K562 (cell line): Measurements from ENCODE around the gene SLC27A4. TPM values are rescaled to one million over a fixed set of nuclear protein-coding genes. Genes with fewer than 3 reads are reported as not detected.

Experiments used
- ARID3B ChIP-seq: fragments of 250-450 bp; sonication (Bioruptor Pico); IDR thresholded peaks from 2 replicates; pipeline ENCODE4 v1.4.0; 2020; ENCODE audit warnings: borderline replicate concordance
- DIDO1 ChIP-seq: fragments of 450-650 bp; IDR thresholded peaks from 2 replicates; pipeline ENCODE4 v1.6.1; 2016; ENCODE audit warnings: low read depth, missing biosample characterization, missing genetic modification characterization
- E2F1 ChIP-seq: sonication (generic); formaldehyde crosslinking; IDR thresholded peaks from 2 replicates; pipeline ENCODE4 v1.8.1; 2023; ENCODE audit warnings: mild to moderate bottlenecking, missing genetic modification reagents, moderate library complexity
- FOXK2 ChIP-seq, 2 experiments: fragments of 450-650 bp; IDR thresholded peaks in 1 of 2; conservative IDR thresholded peaks in 1 of 2; 2 replicates each; pipeline ENCODE4 v1.6.1; 2016; ENCODE audit warnings: low read depth in 2 of 2, mild to moderate bottlenecking in 1 of 2
- HINFP ChIP-seq: fragments of 450-650 bp; conservative IDR thresholded peaks from 2 replicates; pipeline ENCODE4 v1.6.1; 2016; ENCODE audit warnings: missing genetic modification characterization, low read depth, mild to moderate bottlenecking, control low read depth, missing compliant biosample characterization
- PATZ1 ChIP-seq: fragments of 250-450 bp; sonication (Bioruptor Pico); IDR thresholded peaks from 2 replicates; pipeline ENCODE4 v1.5.0; 2020; ENCODE audit warnings: mild to moderate bottlenecking, borderline replicate concordance
- PML ChIP-seq: IDR thresholded peaks from 2 replicates; pipeline ENCODE4 v1.6.1; 2012; ENCODE audit warnings: low read length, inconsistent platforms
- POLR2H ChIP-seq: IDR thresholded peaks from 2 replicates; pipeline ENCODE4 v1.6.1; 2016; ENCODE audit warnings: missing genetic modification characterization, low read depth, mild to moderate bottlenecking, control low read depth, missing compliant biosample characterization, moderate library complexity
- PRDM10 ChIP-seq: fragments of 450-650 bp; IDR thresholded peaks from 2 replicates; pipeline ENCODE4 v1.6.1; 2018; ENCODE audit not compliant: partially characterized antibody
- RFX1 ChIP-seq: fragments of 450-650 bp; IDR thresholded peaks from 2 replicates; pipeline ENCODE4 v1.6.1; 2016; ENCODE audit warnings: mild to moderate bottlenecking, moderate library complexity
- SFPQ ChIP-seq: fragments of 200-400 bp; formaldehyde crosslinking; IDR thresholded peaks from 2 replicates; pipeline ENCODE4 v1.6.1; 2017; ENCODE audit warnings: mild to moderate bottlenecking, low read depth, low read length, moderate library complexity
- ZC3H11A ChIP-seq: IDR thresholded peaks from 2 replicates; pipeline ENCODE4 v1.6.1; 2012; ENCODE audit warnings: low read depth, low read length, improper control_type of control experiment
- ZKSCAN1 ChIP-seq: fragments of 150-350 bp; IDR thresholded peaks from 2 replicates; pipeline ENCODE4 v1.6.1; 2016; ENCODE audit warnings: low read depth, low read length
- polyA plus RNA-seq, 8 experiments: library from polyadenylated mRNA; depleted of rRNA in 4 of 8; stranded (reverse) in 5 of 8; unstranded in 3 of 8; fragments of >200 nt; fragmentation: Nextera tagmentation in 2 of 8; fragmentation: Illumina TruSeq in 1 of 8; extraction: Ambion mirVana in 2 of 8; extraction: Trizol in 1 of 8; gene quantifications; 2 replicates each; pipeline versions ENCODE4 v1.2.1 to v1.2.3, GENCODE V29; 2011 to 2014; ENCODE audit warnings: inconsistent platforms in 1 of 8, missing spikeins in 1 of 8
- total RNA-seq, 7 experiments: library from RNA; depleted of rRNA in 6 of 7; stranded (reverse); fragments of >200 nt in 6 of 7; fragmentation: Illumina TruSeq in 2 of 7; extraction: Trizol in 2 of 7; gene quantifications; 2 replicates each; pipeline versions ENCODE4 v1.2.1 to v1.2.3, GENCODE V29; 2011 to 2021; ENCODE audit warnings: low replicate concordance in 1 of 7

Gene SLC27A4
- total and polyA plus RNA-seq, 9 of the 15 experiments (the other 6 are each of a cell fraction or from before 2014, with no cell fraction given), result 0.25 to 35.7 (median 14.0) TPM

GRCh38 chr9:128370752-128371629 lies 30.7 kb downstream of the SLC27A4 start, which contains the start of gene URM1 (continued):
- TF ChIP-seq PRDM10, result peak; percentile 68
- no peak for TF ChIP-seq ZC3H11A
- no peak for TF ChIP-seq ZKSCAN1
- TF ChIP-seq DIDO1 (tag), result no peak; the same call in 1 of the 2 replicates
- no peak for TF ChIP-seq E2F1 (CRISPR knock-in tag)
- no peak for TF ChIP-seq RFX1
- TF ChIP-seq ARID3B (CRISPR knock-in tag), result no peak
- TF ChIP-seq POLR2H, result no peak; the same call in 1 of the 2 replicates
- no peak for TF ChIP-seq PATZ1 (CRISPR knock-in tag)
- no peak; the same call in 1 of the 2 replicates for TF ChIP-seq HINFP (tag)
- peak; percentile 60 for TF ChIP-seq PML
- peak; percentile 78 to 81 for TF ChIP-seq FOXK2 (conservative IDR thresholded peaks at IDR 0.05 in 1 of 2, IDR thresholded peaks at IDR 0.05 in 1 of 2; ENCODE audit: low read depth in 2 of 2)
- TF ChIP-seq SFPQ, result no peak
